ENCODE data around the gene PXK.

DNA sequence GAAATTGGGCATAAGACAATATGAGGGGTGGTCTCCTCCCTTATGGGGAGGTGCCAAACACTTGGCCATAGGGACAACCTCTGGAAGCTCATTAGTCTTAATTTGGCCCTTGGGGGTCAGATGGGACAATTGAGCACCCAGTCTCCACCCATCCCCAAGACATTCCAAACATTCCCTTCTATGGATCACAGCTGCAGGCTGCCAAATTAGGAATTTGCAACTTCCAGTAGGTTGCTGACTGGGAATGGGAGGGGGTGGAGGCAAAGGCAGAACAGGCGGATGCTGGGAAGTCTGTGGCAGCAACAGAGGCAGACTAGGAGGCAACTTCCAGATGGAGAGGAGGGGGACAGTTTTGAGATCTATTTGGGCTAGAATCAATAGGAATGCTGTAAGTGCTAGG lies 102.3 kb downstream of the PXK start:
- TF ChIP-seq POLR2A (IDR thresholded peaks at IDR 0.05; ENCODE audit: low read length) (no peak), GATA1 (IDR thresholded peaks at IDR 0.05; ENCODE audit: low read depth, low read length) (no peak)

Data from erythroblast (primary cell).